GF-D8 (cell line): ENCODE measurements around the gene PAPOLB.

Experiments
- DNase-seq: peaks from one replicate; lab custom pipeline; 2025; lab: John Stamatoyannopoulos, UW

Gene PAPOLB

DNA sequence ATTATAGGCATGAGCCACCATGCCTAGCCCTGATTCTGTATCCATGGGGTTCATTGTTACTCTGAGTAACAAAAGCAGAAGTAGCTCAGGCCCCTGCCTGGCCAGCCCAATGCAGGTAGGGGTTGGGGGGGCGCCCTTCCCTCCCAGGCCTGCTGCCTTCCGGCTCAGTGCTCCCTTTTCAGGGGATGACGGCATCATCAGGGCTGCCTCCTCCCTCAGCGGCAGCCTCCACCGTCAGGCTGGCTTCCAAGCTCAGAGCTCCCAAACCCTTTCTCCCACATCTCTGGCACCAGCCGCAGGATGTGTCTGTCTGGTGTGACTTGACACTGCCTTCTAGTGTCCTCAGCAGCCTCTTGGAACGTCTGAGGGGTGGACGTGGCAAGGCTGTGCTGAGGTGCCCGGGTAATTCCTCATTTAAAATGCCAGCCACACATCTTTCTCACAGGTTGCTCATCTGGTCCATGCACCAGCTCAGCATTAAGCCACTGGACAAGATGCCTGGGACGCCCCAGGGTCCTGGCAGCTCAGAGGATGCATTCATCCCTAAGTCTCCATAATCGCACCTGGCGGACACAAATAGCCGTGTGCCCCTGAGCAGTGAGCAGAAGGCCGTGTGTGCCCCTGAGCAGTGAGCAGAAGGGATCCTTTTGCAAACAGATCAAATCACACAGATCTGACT is 38.2 kb downstream of the PAPOLB start:
- no peak for DNase-seq

- no peak for DNase-seq
Observed at GRCh38 chr7:4822677-4823076, 39.2 kb downstream of the PAPOLB start.

- DNase-seq, result no peak
Observed at GRCh38 chr7:4820967-4821471, 40.8 kb downstream of the PAPOLB start.

- DNase-seq, result no peak
Observed at GRCh38 chr7:4820405-4820966, 41.3 kb downstream of the PAPOLB start.

DNA sequence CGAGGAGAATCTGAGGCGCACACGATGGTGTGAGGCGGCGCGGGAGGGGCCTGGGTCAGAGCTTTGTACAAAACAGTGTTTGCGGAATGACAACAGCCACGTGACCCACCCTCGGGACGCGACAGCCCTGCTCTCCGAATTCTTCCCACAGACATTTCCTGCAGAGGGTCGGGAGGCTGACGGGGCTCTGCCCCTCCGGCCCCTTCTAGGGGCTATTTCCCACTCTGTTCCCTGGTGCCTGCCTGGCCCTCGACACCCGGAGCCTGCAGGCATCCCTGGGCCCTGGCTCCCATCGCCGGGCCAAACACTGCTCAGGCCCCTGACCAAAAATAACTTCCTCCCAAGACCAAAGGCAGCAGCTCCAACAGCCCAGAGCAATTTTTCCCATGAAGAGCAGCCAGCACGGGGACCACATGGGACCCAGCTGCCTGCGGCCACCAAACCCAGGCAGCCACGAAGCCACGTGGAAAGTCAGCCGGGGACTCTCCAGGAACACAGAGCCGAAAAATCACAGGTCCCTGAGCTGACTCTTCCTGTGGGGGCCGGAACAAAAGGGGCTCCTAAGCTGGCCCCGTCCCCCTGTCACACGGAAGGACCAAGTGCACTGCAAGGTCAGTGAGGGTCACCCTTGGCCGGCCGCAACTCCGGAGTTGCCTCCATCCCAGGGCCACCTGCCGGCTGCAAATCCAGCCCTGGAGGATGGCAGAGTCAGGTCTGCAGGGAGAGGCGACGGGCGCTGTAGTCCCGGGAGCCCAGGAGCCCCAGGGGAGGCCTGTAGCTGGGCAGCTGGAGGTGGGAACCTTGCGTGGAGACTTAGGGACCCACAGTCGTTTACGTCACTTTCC is 42.0 kb downstream of the PAPOLB start:
- no peak for DNase-seq

- DNase-seq, result no peak
Observed at GRCh38 chr7:4818000-4818794, 43.6 kb downstream of the PAPOLB start.

GRCh38 chr7:4817178-4817901 is 44.5 kb downstream of the PAPOLB start:
- no peak for DNase-seq

- DNase-seq, result no peak
Observed at GRCh38 chr7:4816419-4817080, 45.3 kb downstream of the PAPOLB start.

- no peak for DNase-seq
Observed at GRCh38 chr7:4815609-4816418, 46.0 kb downstream of the PAPOLB start.

GRCh38 chr7:4815121-4815520 is 46.7 kb downstream of the PAPOLB start:
- no peak for DNase-seq

DNA sequence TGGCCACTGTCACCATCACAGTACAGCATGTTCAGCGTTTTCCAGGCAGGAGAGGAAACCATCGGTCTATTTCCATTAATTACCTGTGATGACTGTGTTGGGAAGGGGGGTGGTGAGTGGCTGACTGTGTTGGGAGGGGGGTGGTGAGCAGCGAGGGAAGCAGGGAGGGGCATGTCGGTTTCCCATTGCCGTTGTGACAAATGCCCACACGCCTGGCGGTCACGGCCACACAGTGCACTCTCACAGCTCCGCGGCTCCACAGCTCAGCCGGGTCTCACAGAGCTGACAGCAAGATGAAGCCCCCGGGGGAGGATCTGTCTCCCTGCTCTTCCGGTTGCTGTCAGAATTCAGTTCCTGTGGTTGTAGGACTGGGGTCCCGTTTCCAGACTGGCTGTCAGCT is 47.4 kb downstream of the PAPOLB start:
- no peak for DNase-seq

DNA sequence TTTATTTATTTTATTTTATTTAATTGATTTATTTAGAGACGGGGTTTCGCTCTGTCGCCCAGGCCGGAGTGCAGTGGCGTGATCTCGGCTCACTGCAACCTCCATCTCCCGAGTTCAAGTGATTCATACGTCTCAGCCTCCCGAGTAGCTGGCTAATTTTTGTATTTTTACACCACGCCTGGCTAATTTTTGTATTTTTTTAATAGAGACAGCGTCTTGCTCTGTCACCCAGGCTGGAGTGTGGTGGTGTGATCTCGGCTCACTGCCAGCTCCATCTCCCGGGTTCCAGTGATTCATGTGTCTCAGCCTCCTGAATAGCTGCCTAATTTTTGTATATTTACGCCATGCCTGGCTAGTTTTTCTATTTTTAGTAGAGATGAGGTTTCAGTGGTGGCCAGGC is 52.2 kb downstream of the PAPOLB start:
- no peak for DNase-seq

DNA sequence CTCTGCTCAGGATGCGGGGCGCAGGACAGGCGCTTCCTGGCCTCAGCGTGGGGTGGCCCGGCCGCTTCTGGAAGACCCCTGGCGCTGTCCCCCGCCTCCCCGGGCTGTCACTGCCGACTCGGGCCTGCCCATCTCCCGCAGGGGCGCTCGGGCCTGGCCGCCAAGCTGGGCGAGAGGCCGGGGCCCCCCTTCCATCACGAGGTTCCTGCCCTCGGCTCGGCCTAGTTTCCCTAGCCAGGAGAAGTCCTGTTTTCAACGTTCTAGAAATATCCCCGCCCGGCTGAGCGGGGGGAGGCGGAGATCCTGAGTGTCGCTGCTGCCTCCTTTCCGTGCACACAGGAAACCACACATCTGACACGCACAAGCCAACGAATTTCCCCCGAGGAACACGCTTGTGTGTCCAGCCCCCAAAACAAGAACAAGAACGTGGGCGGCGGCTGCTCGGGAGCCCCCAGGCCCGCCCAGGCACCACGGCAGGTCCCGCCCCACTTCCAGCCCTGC is 52.7 kb downstream of the PAPOLB start:
- no peak for DNase-seq

DNA sequence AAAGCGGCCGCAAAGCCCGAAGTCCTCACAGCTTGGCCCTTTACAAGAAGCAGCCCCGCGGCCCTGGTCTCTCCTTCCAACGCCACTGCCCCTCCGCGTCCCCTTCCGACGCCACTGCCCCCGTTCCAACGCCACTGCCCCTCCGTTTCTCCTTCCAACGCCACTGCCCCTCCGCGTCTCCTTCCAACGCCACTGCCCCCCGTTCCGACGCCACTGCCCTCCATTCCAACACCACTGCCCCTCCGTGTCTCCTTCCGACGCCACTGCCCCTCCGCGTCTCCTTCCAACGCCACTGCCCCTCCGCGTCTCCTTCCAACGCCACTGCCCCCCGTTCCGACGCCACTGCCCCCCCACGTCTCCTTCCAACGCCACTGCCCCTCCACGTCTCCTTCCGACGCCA is 53.3 kb downstream of the PAPOLB start:
- DNase-seq, result no peak

DNA sequence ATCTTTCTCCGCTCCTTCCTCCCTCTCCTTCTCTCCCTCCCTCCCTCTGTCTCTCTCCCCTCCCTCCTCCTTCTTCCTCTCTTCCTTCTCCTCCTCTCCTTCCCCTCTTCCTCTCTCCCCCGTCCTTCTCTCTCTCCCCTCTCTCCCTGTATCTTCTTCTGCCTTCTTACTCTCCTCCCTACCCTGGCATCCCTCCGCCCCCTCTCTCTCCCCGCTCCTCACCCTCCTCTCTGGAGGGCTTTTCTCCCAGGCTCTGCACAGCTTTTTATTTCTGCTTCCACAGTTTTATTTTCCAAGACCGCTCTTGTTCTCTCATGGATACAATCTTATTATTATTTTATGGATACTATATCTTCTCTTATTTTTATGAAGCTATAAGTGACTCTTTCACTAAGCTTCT is 53.8 kb downstream of the PAPOLB start:
- no peak for DNase-seq
